Transverse colon (tissue), 4 donors: ENCODE data around the gene RPL38. TPM values are rescaled to one million over a fixed set of nuclear protein-coding genes. Genes with fewer than 3 reads are reported as not detected.

Source experiments
- DNase-seq: peaks from one replicate; pipeline ENCODE4 v3.0.0-alpha.2; 2019
- H3K27ac ChIP-seq, 4 donors: fragments of 200-600 bp; sonication (generic); 2 replicates each; pipeline ENCODE4 v1.5.1; 2016 to 2018; ENCODE audit warnings: inconsistent platforms in 4 of 4
- H3K27me3 ChIP-seq: fragments of 200-600 bp; sonication (generic); 2 replicates; pipeline ENCODE4 v1.5.1; 2017; ENCODE audit warnings: inconsistent platforms
- H3K36me3 ChIP-seq, 4 donors: fragments of 200-600 bp; sonication (generic); 2 replicates each; pipeline ENCODE4 v1.5.1; 2017 to 2019; ENCODE audit warnings: inconsistent platforms in 4 of 4
- H3K4me1 ChIP-seq, 4 donors: fragments of 200-600 bp; sonication (generic); 2 replicates each; pipeline ENCODE4 v1.5.1; 2017 to 2020; ENCODE audit warnings: inconsistent platforms in 4 of 4
- H3K4me3 ChIP-seq, 4 donors: fragments of 200-600 bp; sonication (generic); 1 replicate in 1 of 4; 2 replicates in 3 of 4; pipeline versions ENCODE4 v1.5.1 to v1.6.1; 2017 to 2019; ENCODE audit warnings: inconsistent platforms in 4 of 4
- H3K9me3 ChIP-seq, 2 donors: fragments of 200-600 bp; sonication (generic); 2 replicates each; pipeline ENCODE4 v1.5.1; 2017 to 2019; ENCODE audit warnings: inconsistent platforms in 2 of 2
- CTCF ChIP-seq, 5 experiments: fragments of 200-600 bp in 3 of 5; fragments of 450-650 bp in 2 of 5; sonication (generic) in 3 of 5; IDR thresholded peaks; 1 replicate in 2 of 5; 2 replicates in 3 of 5; pipeline ENCODE4 v1.5.1; 2016 to 2017; ENCODE audit warnings: antibody characterized with exemption in 5 of 5, inconsistent platforms in 3 of 5, mild to moderate bottlenecking in 2 of 5, moderate library complexity in 1 of 5
- EP300 ChIP-seq: sonication (generic); formaldehyde crosslinking; IDR thresholded peaks from one replicate; pipeline ENCODE4 v1.6.1; 2017; ENCODE audit warnings: antibody characterized with exemption, low read depth
- POLR2A ChIP-seq: fragments of 450-650 bp; IDR thresholded peaks from one replicate; pipeline ENCODE4 v1.6.1; 2016; ENCODE audit warnings: antibody characterized with exemption, mild to moderate bottlenecking, moderate library complexity
- POLR2AphosphoS5 ChIP-seq, 3 donors: sonication (generic); formaldehyde crosslinking; IDR thresholded peaks; one replicate each; pipeline ENCODE4 v1.6.1; 2016; ENCODE audit warnings: antibody characterized with exemption in 3 of 3
- WGBS, 2 donors: methylation state at CpG; one replicate each; pipeline ENCODE4 v1.1.5; 2018; ENCODE audit warnings: low coverage in 1 of 2; 5-methylcytosine and 5-hydroxymethylcytosine counted together
- in situ Hi-C, 4 donors: fragments of 200-750 bp; cut with MboI; loops; one replicate each; pipeline versions ENCODE4 v1.15.0 to v1.15.1; 2017; ENCODE audit warnings: low sequenced_read_pairs in 3 of 4, low pct_ligation_motif_present in 1 of 4, low pct_unique_long_range_greater_than_20kb in 1 of 4
- intact Hi-C: fragments of 100-400 bp; cut with DNase I; formaldehyde crosslinking; loops from one replicate; pipeline ENCODE4 v1.15.1; 2023; ENCODE audit warnings: low total_unique reads
- total RNA-seq, 4 donors: library from RNA; depleted of rRNA; stranded (reverse); fragments of >200 nt; gene quantifications; one replicate each; pipeline ENCODE4 v1.1.0, GENCODE V29; 2016

The RPL38 gene
- total RNA-seq, 4 donors from 2014 or later: 65.1 to 310 (median 203) TPM

GRCh38 chr17:74240618-74241205, 37.2 kb downstream of the RPL38 start:
- no peak for DNase-seq
- intact Hi-C loops (no loop called here), in situ Hi-C loops (no loop called here)
- Histone ChIP-seq H3K36me3 (no peaks in the 10 kb centered on the region), H3K4me3 (no peak overlapping the region), H3K4me1 (no peaks in the 10 kb centered on the region), H3K9me3 (no peaks in the 10 kb centered on the region), H3K27ac (no peak overlapping the region), H3K27me3 (no peaks in the 10 kb centered on the region)
- TF ChIP-seq POLR2A: no peak
- TF ChIP-seq CTCF (IDR thresholded peaks at IDR 0.05): no peak
- TF ChIP-seq POLR2AphosphoS5 (IDR thresholded peaks at IDR 0.05): no peak
- no peak for TF ChIP-seq EP300
- 63 to 78% methylated on average over 2 to 11 of the region's 11 CpGs for WGBS, 2 donors

GRCh38 chr17:74241431-74241830, 38.0 kb downstream of the RPL38 start:
- Histone ChIP-seq H3K36me3 (no peaks in the 10 kb centered on the region), H3K9me3 (no peaks in the 10 kb centered on the region), H3K27me3 (no peaks in the 10 kb centered on the region), H3K27ac (no peak overlapping the region), H3K4me1 (no peaks in the 10 kb centered on the region), H3K4me3 (no peak overlapping the region)
- no peak for TF ChIP-seq POLR2AphosphoS5 (IDR thresholded peaks at IDR 0.05)
- no peak for TF ChIP-seq EP300
- no peak for TF ChIP-seq CTCF (IDR thresholded peaks at IDR 0.05)
- no peak for TF ChIP-seq POLR2A
- in situ Hi-C loops: no loop called here
- intact Hi-C loops: no loop called here
- 56% methylated on average over 10 of the region's 10 CpGs; no CpG with 5 or more reads in 1 of the 2 donors for WGBS, 2 donors
- no peak for DNase-seq

GRCh38 chr17:74241847-74242246, 38.4 kb downstream of the RPL38 start:
- Histone ChIP-seq H3K27ac (no peak overlapping the region), H3K4me1 (no peaks in the 10 kb centered on the region), H3K27me3 (no peaks in the 10 kb centered on the region), H3K9me3 (no peaks in the 10 kb centered on the region), H3K4me3 (no peak overlapping the region), H3K36me3 (no peaks in the 10 kb centered on the region)
- in situ Hi-C loops (no loop called here), intact Hi-C loops (no loop called here)
- 80 to 86% methylated on average over 1 to 2 of the region's 2 CpGs for WGBS, 2 donors
- no peak for TF ChIP-seq POLR2A
- no peak for TF ChIP-seq POLR2AphosphoS5 (IDR thresholded peaks at IDR 0.05)
- TF ChIP-seq CTCF (IDR thresholded peaks at IDR 0.05): no peak
- TF ChIP-seq EP300: no peak
- no peak for DNase-seq

- WGBS, 2 donors: 68 to 100% methylated on average over 1 to 13 of the region's 13 CpGs
- no peak overlapping the region for H3K27ac ChIP-seq
- no peak for DNase-seq
These were observed 39.7 kb downstream of the RPL38 start for GRCh38 chr17:74243013-74243755.

More at GRCh38 chr17:74243013-74243755, 39.7 kb downstream of the RPL38 start:
- Histone ChIP-seq H3K36me3 (no peaks in the 10 kb centered on the region), H3K9me3 (no peaks in the 10 kb centered on the region), H3K4me1 (no peaks in the 10 kb centered on the region), H3K27me3 (no peaks in the 10 kb centered on the region), H3K4me3 (no peak overlapping the region)
- in situ Hi-C loops (no loop called here), intact Hi-C loops (no loop called here)
- TF ChIP-seq POLR2AphosphoS5 (IDR thresholded peaks at IDR 0.05) (no peak), EP300 (no peak), POLR2A (no peak), CTCF (IDR thresholded peaks at IDR 0.05) (no peak)
